COLO829 (cell line): Measurements from ENCODE around the gene TAS1R1.

ENCODE experiments used
- DNase-seq: peaks from one replicate; pipeline ENCODE4 v3.0.0; 2012; ENCODE audit warnings: low spot score

Gene TAS1R1

DNA sequence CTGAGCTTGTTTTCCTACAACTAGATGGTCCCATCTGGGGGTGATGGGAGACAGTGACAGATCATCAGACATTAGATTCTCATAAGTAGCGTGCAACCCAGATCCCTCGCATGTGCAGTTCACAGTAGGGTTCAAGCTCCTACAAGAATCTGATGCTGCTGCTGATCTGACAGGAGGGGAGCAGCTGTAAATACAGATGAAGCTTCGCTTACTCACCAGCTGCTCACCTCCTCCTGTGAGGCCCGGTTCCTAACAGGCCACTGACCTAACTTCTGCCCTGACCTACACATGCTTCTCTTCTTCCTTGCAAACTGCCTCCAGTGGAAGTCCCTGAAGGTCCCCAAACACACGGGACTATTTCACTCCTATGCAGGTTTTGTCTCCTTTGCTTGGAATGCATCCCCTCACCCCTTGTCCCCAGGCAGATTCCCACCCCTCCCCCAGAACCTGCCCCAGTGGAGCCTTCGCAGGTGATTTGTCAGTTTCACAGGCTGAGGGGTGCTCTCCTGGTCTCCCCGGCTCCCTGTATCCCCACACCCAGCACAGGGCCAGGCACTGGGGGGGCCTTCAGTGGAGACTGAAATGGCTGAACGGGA, 19.0 kb downstream of the TAS1R1 start:
- DNase-seq = no peak

DNA sequence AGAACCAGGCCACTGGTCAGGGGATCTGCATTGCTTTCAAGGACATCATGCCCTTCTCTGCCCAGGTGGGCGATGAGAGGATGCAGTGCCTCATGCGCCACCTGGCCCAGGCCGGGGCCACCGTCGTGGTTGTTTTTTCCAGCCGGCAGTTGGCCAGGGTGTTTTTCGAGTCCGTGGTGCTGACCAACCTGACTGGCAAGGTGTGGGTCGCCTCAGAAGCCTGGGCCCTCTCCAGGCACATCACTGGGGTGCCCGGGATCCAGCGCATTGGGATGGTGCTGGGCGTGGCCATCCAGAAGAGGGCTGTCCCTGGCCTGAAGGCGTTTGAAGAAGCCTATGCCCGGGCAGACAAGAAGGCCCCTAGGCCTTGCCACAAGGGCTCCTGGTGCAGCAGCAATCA, 19.7 kb downstream of the TAS1R1 start:
- no peak for DNase-seq

DNA sequence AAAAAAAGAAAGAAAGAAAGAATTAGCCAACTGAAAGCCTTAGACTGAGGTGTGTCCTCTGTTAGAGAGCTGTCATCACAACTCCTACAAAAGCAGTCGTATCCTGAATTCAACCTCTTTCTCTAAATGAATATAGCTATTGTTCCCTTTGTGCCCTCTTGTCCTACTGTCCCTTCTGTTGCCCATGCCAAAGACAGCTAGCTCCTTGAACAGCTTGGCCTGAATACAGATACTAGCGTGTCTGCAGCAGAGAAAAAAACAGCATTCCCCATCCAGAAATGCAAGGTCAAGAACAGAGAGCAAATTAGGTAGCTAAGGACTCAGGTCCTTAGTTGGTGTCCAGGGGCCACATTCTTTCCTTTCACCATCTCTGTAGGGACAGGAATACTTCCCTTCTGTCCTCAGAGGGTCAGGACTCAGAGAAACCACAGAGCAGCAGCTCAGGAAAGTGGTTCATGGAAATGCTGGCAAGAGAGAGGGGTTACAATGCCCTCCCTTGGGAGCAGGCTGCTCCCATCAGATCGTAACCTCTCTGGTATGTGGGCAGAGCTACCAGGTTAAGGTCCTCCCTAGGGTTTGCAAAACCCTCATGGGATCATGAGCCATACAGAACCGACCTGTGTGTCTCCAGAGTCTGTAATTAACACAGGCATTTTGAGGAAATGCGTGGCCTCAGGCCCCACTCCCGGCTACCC, 22.9 kb downstream of the TAS1R1 start:
- peak; percentile 48 for DNase-seq

DNA sequence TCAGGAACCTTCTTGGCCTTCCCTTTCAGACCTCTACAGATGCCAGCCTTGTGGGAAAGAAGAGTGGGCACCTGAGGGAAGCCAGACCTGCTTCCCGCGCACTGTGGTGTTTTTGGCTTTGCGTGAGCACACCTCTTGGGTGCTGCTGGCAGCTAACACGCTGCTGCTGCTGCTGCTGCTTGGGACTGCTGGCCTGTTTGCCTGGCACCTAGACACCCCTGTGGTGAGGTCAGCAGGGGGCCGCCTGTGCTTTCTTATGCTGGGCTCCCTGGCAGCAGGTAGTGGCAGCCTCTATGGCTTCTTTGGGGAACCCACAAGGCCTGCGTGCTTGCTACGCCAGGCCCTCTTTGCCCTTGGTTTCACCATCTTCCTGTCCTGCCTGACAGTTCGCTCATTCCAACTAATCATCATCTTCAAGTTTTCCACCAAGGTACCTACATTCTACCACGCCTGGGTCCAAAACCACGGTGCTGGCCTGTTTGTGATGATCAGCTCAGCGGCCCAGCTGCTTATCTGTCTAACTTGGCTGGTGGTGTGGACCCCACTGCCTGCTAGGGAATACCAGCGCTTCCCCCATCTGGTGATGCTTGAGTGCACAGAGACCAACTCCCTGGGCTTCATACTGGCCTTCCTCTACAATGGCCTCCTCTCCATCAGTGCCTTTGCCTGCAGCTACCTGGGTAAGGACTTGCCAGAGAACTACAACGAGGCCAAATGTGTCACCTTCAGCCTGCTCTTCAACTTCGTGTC, 23.7 kb downstream of the TAS1R1 start:
- no peak for DNase-seq

DNA sequence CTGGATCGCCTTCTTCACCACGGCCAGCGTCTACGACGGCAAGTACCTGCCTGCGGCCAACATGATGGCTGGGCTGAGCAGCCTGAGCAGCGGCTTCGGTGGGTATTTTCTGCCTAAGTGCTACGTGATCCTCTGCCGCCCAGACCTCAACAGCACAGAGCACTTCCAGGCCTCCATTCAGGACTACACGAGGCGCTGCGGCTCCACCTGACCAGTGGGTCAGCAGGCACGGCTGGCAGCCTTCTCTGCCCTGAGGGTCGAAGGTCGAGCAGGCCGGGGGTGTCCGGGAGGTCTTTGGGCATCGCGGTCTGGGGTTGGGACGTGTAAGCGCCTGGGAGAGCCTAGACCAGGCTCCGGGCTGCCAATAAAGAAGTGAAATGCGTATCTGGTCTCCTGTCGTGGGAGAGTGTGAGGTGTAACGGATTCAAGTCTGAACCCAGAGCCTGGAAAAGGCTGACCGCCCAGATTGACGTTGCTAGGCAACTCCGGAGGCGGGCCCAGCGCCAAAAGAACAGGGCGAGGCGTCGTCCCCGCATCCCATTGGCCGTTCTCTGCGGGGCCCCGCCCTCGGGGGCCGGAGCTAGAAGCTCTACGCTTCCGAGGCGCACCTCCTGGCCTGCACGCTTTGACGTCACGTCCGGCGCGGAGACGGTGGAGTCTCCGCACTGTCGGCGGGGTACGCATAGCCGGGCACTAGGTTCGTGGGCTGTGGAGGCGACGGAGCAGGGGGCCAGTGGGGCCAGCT, 24.4 kb downstream of the TAS1R1 start, which contains the start of gene ZBTB48:
Gene ZBTB48 (plus strand): TSS at position 621 of the 745 bp plus-strand sequence. CDS start 616 bp downstream, outside the sequence.
- peak; percentile 98 for DNase-seq

DNA sequence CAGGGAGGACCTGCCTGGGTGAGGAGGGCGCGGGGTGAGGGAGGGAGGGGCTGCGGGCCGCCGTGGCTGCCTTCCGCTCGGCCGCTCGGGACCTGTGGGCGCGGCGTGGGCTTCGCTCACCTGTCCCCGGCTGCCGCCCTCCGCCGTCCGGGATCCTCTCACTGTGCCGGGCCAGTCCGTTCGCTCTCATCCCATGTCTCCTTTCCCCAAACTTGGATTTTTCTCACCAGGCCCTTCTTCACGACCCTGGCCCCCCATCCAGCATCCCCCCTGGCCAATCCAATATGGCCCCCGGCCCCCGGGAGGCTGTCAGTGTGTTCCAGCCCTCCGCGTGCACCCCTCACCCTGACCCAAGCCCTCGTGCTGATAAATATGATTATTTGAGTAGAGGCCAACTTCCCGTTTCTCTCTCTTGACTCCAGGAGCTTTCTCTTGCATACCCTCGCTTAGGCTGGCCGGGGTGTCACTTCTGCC, 25.0 kb downstream of the TAS1R1 start:
- no peak for DNase-seq

DNA sequence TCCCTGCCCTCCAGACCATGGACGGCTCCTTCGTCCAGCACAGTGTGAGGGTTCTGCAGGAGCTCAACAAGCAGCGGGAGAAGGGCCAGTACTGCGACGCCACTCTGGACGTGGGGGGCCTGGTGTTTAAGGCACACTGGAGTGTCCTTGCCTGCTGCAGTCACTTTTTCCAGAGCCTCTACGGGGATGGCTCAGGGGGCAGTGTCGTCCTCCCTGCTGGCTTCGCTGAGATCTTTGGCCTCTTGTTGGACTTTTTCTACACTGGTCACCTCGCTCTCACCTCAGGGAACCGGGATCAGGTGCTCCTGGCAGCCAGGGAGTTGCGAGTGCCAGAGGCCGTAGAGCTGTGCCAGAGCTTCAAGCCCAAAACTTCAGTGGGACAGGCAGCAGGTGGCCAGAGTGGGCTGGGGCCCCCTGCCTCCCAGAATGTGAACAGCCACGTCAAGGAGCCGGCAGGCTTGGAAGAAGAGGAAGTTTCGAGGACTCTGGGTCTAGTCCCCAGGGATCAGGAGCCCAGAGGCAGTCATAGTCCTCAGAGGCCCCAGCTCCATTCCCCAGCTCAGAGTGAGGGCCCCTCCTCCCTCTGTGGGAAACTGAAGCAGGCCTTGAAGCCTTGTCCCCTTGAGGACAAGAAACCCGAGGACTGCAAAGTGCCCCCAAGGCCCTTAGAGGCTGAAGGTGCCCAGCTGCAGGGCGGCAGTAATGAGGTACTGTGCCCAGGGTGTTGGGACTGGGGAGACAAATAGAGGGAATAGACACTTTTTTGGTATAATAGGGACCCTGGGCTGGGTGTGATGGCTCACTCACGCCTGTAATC, 25.7 kb downstream of the TAS1R1 start:
- DNase-seq = no peak

DNA sequence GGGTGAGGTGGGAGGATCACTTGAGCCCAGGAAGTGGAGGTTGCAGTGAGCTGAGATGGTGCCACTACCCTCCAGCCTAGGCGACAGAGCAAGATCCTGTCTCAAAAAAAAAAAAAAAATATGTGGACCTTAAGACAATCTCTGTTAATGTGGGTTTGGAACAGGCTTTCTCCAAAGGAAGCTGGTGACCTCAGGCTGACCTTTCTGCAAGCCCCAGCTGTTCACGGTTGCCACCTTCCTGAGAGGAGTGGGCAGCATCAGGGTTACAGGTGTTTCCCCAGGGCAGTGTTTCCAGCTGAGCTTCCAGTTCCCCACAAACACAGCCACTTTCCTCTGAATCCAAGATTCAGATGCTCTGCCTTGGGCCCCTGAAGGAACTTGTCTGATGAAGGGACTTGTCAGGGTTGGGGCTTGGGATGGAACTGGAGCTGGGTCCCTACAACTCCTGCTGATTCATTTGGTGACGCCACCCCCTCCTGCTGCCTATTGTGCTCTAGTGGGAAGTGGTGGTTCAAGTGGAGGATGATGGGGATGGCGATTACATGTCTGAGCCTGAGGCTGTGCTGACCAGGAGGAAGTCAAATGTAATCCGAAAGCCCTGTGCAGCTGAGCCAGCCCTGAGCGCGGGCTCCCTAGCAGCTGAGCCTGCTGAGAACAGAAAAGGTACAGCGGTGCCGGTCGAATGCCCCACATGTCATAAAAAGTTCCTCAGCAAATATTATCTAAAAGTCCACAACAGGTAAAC, 26.6 kb downstream of the TAS1R1 start:
- no peak for DNase-seq

DNA sequence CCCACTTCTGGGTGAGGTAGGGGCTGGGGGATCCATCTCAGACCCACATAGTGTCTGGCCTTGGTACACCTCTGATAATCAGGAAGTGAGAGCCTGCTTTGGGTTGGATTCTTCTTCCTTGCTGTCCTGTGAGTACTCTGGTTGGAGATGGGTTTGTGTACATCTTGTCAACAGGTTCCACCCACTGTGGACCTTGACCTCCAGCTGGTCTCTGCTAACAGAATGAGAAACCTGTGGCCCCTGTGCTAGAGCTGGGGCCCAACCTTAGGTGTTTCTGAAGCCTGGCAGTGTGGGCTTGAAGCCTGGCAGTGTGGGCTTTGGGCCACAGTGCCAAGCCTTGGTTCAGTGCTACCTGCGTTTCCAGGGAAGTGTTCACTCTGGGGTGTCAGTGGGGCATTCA, 27.3 kb downstream of the TAS1R1 start:
- DNase-seq = no peak

DNA sequence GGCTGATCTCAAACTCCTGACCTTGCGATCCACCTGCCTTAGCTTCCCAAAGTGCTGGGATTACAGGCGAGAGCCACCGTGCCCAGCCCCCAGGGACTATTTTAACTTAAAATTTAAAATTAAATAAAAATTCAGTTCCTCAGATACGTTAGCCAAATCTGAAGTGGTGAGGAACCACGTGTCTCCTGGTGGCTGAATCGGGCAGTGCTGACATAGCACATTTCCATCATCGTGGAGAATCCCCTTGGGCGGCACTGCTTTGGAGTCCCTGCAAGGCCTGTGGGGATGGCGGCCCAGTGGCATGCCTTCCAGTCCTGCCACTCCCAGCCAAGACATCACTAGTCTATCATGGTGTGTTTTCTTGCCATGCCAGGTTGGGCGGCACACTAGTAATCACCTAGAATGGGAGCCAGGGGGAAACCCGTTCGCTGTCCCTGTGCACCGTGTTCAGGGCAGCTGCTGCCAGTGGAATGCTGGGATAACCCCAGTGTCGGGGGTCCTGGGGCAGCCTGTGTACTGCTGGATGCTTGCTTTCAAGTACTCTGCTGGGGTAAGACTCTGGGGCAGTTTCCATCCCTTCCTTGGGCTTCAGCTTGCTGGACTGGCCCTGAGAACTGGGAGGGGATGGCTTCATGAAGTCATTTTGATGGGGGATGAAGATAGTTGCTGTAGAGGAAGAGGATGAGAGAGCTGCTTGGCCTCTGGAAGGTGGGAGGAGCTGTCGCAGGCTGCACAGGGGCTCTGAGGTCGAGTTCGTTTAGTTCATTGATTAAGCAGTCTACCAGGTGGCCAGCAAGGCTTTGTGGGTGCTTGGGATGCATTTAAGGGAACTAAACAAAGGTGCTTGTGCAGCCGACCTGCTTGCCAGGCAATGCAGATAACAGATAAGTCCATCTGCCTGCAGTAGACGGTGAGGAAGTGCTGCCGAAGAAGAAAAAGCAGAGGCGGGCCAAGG, 29.3 kb downstream of the TAS1R1 start:
- DNase-seq = no peak

DNA sequence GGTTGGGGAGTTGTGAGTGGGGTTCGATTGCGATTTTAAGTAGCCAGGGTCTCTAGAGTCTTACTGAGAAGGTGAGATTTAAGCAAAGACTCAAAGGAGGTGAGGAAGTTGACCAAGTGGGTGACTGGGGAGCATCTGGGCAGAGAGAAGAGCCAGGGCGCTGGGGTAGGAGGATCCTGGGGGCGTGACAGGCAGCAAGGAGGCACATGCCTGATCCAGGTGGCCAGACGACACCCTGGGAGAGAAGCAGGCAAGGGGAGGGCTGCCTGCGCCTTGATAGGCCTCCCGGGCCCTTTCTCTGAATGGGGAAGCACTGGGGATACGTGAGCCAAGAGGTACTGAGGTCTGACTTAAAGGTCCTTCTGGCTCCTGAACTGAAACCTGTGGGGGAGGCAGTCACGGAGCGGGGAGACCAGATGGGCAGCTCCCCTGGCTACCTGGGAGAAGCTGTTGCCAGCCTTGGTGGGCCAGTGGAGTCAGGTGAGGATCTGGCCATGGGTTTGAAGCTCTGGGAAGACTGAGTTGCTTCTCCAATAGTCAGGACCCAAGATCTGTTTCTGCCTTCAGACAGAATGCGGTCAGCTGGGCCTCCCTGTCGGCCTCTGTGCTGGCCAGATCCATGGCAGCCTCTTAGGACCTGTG, 30.1 kb downstream of the TAS1R1 start:
- DNase-seq = no peak

DNA sequence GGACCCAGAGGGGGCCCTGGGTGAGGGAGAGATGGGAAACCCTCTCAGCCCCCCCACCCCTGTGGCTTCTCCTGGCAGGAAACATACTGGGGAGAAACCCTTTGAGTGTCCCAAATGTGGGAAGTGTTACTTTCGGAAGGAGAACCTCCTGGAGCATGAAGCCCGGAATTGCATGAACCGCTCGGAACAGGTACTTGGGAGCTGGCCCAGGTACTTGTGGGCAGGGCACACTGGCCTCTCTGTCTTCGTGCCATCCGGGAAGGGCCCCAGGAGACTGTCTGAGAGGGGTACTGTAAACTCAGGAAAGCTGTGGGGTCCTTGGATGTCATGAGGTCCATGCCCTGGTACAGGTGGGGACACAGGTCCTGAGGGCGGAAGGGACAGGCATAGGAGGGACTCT, 30.7 kb downstream of the TAS1R1 start:
- DNase-seq = no peak

DNA sequence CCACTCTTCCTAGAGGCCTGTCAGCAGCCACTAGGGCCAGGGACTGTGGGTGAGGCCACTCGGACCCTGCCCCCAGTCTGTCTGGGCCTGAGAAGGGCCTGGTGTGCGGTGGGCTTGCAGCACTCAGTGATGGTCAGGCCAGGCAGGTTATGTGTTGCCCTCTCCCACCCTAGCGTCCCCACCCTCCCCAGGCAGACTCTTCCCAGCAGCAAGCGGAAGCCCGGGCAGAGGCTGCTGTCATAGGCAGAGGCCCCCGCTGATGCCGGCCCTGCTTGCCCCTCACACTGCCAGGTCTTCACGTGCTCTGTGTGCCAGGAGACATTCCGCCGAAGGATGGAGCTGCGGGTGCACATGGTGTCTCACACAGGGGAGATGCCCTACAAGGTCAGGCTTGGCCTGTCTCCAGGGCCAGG, 31.3 kb downstream of the TAS1R1 start:
- no peak for DNase-seq

DNA sequence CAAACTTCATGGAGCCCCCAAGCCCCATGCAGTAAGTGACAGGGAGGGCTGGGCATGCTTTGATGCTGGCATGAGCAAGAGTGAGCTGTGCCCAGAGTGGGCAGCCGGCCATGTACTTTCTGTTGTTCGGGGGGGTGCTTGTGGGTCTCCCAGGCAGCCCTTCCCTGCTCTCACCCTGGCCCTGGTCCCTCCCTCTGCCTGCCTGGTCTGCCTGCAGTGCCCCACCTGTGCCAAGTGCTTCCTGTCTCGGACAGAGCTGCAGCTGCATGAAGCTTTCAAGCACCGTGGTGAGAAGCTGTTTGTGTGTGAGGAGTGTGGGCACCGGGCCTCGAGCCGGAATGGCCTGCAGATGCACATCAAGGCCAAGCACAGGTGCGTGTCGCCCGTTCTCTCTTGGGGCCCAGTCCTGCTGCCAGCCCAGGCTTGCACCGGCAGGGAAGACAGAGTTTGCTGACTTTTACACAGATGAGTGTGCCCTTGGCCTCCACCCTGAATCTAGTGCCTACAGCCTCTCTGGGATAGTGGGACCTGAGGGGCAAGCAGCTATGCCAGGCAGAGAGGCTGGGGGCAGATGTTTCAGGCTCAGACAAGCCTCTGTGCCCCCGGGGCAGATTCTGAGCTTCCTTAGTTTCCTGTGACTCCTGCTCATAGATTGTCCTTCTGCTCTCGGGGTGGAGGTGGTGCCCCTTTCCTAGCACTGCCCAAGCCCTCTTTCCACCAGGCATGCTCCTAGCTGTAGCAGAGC, 32.3 kb downstream of the TAS1R1 start:
- DNase-seq = no peak

DNA sequence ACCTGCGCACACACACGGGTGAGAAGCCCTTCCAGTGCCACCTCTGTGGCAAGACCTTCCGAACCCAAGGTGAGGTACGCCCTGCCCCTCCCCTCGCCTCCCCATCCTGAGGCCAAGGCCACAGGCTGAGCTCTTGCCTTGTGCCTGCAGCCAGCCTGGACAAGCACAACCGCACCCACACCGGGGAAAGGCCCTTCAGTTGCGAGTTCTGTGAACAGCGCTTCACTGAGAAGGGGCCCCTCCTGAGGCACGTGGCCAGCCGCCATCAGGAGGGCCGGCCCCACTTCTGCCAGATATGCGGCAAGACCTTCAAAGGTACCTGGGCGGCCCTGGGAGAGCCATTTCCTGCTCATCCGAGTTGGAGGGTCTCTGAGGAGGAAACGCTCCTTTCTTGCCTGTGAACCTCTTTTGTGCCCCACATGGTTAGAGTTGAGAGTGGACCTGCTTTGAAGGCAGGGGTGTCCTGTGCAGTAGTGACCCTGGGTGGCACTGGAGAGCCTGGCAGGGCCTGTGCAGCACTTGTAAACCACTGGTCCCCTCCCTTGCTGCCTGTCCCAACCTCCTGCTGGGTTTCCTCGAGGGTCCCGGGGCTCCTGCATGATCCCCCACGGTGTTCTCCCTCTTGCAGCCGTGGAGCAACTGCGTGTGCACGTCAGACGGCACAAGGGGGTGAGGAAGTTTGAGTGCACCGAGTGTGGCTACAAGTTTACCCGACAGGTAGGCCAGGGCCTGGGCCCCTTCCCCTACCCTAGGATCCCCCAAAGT, 33.2 kb downstream of the TAS1R1 start:
- DNase-seq = no peak

DNA sequence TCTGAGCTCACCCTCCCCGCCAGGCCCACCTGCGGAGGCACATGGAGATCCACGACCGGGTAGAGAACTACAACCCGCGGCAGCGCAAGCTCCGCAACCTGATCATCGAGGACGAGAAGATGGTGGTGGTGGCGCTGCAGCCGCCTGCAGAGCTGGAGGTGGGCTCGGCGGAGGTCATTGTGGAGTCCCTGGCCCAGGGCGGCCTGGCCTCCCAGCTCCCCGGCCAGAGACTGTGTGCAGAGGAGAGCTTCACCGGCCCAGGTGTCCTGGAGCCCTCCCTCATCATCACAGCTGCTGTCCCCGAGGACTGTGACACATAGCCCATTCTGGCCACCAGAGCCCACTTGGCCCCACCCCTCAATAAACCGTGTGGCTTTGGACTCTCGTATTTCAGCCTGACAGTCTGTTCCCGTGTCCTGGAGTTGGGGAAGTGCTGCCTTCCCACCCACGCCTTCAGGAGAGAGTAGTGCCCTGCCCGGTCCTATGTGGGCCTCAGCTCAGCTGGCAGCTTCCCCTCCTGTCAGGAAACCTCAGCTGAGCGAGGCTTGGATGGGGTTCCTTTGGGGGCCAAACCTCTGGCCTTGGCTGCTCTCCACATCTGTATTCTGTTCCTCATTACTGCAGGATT, 33.9 kb downstream of the TAS1R1 start:
- DNase-seq = no peak

DNA sequence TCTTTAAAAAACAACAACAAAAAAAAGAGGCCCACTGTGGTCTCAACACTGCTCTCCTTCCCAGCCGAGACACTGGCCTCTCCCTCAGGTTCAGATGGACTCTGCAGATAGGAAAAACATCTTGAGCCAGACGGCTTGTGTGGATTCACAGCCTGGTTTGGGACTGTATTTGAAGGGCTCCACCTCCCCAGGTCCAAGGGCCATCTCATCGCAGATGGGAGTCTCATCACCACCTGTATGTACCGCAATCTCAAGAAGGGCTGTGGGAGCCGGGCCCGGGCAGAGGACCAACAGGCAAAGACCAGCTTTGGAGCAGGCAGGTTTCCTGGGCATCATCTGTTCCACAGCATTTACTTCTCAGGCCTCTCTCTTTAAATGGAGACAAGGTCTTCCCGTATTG, 34.9 kb downstream of the TAS1R1 start:
- DNase-seq = no peak
